GOT3 (cell line): ENCODE results near the gene KICS2.
"Not testable (repeated sequence)": the region's sequence is repeated elsewhere in the genome, so short reads cannot be mapped to it uniquely, and the experiment has no call there.

Source experiments
- DNase-seq: peaks from one replicate; lab custom pipeline; 2025; ENCODE audit warnings: mixed read lengths; lab: John Stamatoyannopoulos, UW

KICS2 gene

GRCh38 chr12:64216239-64216638 lies 5.9 kb downstream of the KICS2 start:
- DNase-seq: no peak

DNA sequence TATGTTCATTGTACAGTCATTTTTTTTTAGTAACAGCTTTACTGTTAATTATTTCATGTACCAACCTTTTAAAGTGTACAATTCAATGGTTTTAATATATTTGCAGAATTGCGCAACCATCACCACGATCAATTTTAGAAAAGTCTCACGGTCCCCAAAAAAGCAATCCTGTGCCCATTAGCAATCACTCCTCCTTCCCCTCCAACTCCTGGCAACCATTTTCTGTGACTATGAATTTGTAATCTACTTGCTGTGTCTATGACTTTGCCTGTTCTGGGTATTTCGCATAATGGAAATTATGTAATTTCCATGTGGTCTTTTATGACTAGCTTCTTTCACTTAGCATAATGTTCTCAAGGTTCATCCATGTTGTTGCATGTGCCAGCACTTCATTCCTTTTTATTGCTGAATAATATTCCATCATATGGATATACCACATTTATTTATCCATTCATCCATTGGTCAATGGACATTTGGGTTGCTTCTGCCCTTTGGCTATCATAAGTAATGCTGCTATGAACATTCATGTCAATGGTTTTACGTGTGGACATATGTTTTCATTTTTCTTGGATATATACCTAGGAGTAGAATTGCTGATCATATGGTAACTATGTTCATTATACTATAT lies 9.9 kb downstream of the KICS2 start:
- no peak for DNase-seq

DNA sequence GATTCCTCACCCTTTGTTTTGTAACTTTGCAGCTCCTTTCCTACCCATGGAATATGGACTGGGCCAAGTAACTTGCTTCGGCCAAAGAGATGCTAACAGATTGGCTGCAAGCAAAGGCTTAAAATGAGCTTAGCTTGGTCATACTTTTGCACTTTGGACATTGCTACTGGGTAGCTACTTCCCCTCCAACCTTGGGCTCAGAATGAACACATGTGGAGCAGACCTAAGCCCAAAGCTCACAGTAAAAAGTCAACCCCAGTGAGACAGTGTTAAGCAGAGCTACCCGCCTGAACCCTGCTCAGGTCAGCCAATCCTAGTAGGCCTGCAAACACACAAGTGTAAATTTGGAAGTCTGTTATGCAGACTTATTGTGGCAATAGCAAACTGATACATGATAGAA lies 14.6 kb downstream of the KICS2 start:
- DNase-seq: no peak

GRCh38 chr12:64205542-64205941 lies 16.6 kb downstream of the KICS2 start:
- DNase-seq: no peak

DNA sequence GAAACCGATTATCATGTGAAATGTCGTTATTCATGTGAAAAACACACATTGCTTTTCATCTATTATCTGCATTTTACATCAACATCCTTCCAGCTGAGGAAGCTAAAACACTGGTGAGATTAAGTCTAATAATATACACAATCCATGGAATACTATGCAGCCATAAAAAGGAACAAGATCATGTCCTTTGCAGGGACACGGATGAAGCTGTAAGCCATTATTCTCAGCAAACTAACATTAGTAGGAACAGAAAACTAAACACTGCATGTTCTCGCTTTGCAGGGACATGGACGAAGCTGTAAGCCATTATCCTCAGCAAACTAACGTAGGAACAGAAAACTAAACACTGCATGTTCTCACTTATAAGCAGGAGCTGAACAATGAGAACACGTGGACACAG lies 18.3 kb downstream of the KICS2 start:
- no peak for DNase-seq

- no peak for DNase-seq
These were observed 19.1 kb downstream of the KICS2 start for GRCh38 chr12:64203036-64203435.

DNA sequence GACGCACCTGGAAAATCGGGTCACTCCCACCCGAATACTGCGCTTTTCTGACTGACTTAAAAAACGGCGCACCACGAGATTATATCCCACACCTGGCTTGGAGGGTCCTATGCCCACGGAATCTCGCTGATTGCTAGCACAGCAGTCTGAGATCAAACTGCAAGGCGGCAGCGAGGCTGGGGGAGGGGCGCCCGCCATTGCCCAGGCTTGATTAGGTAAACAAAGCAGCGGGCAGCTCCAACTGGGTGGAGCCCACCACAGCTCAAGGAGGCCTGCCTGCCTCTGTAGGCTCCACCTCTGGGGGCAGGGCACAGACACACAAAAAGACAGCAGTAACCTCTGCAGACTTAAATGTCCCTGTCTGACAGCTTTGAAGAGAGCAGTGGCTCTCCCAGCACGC lies 26.3 kb downstream of the KICS2 start:
- DNase-seq: not testable (repeated sequence)

DNA sequence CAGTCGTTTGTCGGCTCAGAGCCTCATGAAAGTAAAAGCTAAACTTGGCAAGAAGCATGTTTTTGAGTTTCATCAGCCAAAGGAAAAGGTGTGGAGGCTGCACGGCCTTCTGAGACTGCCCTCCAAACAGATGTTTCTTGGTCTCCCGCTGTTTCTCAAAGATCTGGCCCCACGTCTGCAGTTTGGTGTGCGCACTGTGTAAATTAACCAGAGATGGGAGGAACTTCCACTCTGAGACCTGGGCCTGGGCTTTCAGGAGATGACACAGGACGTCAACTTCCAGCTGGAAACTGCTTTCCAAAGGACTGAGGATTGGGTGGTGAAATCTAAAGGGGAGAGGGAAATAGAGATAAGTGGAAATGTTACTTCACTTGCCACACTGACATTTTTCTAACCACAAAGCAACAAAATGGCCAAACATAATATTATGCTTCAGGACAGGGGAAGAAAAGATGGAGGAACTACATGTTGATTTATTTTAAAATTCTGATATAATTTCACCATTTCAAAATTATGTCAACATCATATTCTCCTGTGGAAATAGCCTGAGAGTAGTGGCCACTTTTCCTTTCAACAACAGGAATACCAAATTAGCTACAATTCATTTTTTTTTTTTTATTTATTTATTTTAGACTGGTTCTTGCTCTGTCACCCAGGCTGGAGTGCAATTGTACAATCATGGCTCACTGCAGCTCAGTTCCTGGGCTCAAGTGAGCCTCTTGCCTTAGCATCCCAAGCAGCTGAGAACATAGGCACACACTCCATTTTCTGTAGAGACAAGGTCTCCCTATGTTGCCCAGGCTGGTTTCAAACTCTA lies 27.6 kb downstream of the KICS2 start:
- DNase-seq: no peak

DNA sequence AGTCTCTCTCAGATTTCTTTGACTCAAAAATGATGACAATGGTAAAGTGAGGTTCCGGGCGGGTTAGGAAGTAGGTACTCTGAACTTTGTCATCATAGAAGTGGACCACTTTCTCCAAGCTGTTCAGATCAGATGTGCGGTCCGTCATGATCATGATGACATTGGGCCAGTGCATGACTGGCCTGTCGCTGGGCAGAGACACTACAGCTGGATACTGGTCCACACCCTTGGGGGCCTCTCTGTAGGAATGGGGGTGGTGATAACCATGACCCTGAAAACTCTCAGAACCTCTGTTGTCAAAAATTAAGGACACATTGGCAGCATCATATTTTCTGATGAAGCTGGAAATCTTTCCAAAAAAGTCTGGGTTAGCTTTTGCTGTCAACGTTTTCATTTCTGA lies 28.2 kb downstream of the KICS2 start:
- no peak for DNase-seq

DNA sequence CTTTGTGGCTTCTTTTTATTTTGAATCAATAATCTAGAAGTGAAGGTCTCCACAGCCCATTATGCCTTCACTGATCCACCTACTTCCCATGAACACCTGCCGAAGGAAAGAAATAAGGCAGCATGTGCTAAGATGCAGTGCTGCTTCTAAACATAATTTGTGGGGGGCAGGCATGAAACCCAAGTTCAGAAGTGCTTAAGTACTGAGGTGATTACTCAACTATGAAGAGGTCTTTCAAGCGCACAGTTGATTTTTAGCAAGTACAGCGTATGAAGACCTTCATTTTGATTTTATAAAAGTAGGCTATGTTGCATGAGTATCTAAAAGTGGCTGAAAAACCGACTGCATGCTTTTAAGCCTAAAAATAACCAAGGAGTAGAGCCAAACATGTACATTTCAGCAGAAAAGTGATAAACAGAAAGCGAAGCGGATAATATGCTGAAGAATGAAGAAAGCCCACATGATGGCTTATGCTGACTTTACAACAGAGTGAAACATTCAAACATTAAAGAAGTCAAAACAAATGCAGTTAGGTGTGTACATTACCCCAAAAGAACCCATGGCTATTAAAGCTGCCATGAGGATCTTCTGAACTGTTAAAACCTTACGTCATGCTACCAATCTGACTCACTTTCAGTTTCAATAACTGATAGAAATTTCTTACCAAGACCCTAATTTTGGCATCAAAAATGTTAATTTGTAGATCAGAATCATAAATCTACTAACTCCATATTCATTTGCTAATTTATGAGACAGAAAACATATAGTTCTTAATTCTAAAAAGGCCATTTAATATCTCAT lies 29.3 kb downstream of the KICS2 start:
- no peak for DNase-seq

DNA sequence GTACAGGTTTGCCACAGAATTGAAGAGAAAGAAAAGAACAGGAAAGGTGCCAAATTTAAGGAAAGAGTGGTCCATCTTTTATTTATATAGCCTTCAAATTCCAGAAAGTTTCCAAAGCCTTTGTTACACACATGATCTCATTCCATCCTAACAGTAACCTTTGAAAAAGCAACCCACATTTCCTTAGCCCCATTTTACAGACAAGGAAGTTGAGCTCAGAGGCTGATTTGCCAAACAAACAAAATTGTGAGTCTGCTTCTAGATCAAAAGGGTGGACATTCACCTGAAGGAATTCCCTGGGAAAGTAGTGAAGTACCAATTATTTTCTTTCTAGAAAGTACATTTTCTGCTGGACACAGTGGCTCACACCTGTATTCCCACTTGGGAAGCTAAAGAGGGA lies 32.0 kb downstream of the KICS2 start:
- DNase-seq: no peak

GRCh38 chr12:64189530-64189929 lies 32.6 kb downstream of the KICS2 start:
- no peak for DNase-seq

DNA sequence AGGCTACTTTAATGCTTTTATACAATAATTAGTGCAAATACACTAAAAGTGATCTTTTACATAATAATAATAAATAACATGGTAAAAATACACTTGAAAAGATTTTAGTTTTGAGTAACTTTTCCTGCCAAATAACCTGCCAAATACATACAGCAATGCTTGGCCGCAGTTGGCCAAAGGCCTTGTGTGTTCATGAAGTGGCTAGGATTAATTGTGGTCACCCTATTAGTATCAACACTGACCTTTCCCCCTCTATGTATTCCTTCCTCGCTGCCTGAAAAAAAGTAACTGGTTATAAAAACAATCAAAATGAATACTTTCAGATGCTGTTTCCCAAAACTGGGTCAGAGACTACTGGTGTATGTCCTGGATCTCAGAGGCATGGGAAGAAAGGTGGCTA lies 34.3 kb downstream of the KICS2 start:
- DNase-seq: no peak

DNA sequence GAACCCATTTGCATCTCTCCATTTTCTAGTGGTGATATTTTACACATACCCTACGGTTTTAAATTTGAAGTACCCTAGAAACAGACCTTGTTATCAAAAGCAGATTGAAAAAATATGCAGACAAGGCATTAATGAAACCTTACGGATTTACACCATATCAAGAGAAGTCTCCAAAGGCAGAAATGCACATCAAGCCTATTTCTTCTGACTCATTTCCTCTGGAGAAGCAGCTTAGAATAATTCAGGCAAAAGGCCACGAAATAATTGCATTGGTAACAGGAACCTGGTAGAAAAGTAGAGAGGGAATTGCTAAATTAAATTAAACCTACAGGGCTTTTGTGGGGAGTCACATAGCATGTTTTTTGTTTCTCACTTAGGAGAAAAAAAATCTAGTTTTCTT lies 34.7 kb downstream of the KICS2 start:
- no peak for DNase-seq

- no peak for DNase-seq
These were observed 35.3 kb downstream of the KICS2 start for GRCh38 chr12:64186789-64187188.

DNA sequence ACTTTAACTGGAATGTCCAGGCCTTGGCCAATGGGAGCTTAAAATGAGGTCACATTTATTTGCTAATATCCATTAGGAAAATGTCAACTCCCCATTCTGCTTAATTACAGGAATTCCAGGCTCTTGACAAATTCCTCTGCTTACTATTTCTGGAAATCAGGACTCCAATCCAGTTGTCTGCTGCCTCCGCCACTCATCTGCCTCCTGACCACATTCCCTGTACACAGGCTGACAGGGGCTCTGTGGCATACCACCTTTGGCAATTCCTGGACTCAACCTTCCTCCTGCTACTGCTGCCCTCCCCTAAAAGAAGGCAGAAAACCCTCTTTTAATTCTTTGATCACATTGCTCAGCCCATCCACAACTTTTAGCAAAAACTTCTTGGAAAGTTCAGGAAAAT lies 37.9 kb downstream of the KICS2 start:
- DNase-seq: no peak

GRCh38 chr12:64181430-64182291 lies 40.4 kb downstream of the KICS2 start:
- peak; percentile 100 for DNase-seq

DNA sequence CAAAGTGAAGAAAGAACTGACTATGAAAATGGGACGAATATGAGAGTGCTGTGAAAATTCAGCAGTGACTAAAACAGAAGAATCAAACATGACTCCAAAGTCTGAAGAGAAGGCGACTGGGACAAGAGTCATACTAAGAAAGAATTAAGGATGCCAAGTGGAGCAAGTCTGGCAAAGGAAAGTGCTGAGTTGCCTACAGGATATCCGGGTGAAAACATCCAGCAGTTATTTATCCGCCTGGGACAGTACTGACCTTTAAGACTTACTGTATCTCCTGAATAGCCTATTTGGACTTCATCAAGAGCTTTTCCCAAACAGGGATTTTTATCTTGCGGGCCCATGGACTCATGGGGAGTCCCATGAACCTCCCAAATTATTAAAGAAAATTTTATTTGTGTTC lies 41.1 kb downstream of the KICS2 start:
- DNase-seq: no peak

DNA sequence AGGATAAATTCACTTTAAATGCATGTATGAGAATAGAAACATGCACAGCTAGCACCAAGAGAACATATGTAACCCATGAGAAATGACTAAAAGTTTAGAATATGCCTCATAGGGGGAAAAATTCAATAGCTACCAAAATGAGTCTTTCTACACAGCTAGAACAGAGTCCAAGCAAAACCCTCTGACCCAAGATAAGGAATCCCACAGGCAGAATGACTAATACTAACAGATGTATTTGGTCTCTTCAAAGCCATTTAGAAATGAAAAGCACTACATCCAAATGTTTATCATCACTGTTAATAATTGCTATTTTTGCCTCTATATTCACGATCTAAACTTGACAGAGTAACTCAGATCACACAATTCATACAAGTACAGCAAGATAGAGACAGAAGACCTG lies 44.0 kb downstream of the KICS2 start:
- DNase-seq: no peak

- DNase-seq: no peak
These were observed 45.1 kb downstream of the KICS2 start for GRCh38 chr12:64177001-64177400.

- no peak for DNase-seq
These were observed 46.7 kb downstream of the KICS2 start for GRCh38 chr12:64175254-64175945.
